CD4-positive, alpha-beta T cell treated with Interleukin-4 for 1 hour (primary cell): Measurements from ENCODE around the gene RGP1.

Experiments
- DNase-seq, 2 donors: peaks; one replicate each; pipeline ENCODE4 v3.0.0-alpha.2; 2020 to 2022

The RGP1 gene

DNA sequence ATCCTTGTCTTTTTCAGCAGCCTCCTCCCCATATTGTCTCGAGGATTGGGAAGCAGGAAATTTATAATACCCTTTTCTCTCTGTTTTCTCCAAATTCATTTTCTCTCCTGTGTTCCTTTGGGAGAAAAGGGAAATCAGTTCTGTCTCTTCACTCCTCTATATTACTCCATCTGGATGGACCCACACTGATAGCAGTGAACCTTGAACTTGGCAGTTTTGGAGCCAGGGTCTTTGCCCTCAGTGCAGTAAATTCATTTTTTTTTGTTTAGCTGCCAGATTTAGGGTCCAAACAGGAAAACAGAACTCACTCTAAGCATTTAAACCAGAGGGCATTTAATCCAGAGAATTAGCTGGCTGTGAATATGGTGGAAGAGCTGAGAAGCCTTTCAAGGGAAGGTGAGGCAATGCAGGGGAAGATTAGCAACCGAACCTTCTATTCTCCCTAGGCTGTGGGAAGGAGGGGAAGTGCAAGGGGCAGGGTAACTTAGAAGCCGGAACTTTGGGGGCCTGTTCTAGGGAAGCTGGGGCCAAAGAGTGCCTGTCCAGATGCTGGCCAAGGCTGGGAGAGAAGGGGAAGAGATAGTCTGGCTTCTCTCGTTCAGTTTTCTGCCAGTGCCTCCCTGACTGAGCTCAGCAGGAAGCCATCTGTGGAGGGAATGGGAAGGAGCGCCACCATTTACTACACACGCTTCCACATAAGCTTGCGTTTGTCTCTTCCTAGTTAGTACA, 26.0 kb downstream of the RGP1 start:
- DNase-seq, result no peak

DNA sequence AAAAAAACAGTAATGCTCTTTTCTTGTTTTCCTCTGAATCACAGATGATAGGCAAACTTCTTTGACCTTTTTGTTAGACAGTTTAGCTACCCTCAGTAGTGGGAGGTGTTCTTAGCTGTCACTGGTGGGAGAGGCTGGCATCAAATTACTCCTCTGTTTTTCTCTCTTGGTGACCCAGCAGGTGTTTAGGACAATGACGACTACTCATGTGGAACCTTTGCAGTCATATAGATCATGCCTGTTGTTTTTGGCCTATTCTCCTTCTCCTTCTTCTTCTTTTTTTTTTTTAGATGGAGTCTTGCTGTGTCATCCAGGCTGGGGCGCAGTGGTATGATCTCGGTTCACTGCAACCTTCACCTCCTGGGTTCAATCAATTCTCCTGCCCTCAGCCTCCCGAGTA, 26.9 kb downstream of the RGP1 start:
- no peak for DNase-seq

DNA sequence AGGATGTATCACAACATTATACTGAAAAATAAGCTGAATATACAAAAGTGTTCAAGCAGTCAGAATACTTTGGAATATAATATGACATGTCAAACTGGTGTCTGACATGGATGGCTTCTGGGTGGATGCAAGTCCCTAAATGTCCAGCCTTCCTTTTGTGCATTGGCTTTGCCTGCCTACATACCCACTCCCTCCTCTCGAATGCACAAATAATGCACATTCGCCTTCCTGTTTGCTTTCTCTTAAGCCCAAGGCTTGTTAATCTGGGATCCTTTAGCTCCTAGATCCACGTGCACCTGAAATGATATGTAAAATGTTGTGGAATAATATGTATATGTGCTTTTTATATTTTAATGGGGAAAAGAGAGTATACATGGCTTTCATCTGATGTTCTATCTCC, 29.4 kb downstream of the RGP1 start:
- no peak for DNase-seq

DNA sequence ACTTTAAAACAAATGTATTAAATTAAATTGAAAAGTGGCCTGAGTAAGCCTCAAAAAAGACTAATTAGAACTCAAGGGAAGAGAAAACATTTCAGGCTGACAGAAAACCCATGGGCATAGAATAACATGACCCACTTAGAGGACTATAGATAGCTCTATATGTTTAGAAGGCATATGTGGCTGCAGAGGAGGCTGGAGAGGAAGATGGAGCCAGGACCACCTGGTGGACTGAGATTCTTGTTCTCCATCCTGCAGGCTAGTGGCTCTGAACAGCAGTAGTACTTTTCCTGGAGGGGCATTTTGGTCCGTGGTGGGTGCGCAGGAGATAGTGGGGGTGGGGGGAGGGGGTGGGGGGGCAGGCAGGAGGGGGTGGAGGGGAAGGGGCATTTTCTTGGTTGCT, 32.0 kb downstream of the RGP1 start:
- DNase-seq, result no peak

GRCh38 chr9:35783418-35783817, 34.3 kb downstream of the RGP1 start:
- DNase-seq, result no peak

GRCh38 chr9:35789541-35789940, 40.5 kb downstream of the RGP1 start:
- no peak for DNase-seq

GRCh38 chr9:35790025-35790384, 40.9 kb downstream of the RGP1 start:
- DNase-seq, result no peak

DNA sequence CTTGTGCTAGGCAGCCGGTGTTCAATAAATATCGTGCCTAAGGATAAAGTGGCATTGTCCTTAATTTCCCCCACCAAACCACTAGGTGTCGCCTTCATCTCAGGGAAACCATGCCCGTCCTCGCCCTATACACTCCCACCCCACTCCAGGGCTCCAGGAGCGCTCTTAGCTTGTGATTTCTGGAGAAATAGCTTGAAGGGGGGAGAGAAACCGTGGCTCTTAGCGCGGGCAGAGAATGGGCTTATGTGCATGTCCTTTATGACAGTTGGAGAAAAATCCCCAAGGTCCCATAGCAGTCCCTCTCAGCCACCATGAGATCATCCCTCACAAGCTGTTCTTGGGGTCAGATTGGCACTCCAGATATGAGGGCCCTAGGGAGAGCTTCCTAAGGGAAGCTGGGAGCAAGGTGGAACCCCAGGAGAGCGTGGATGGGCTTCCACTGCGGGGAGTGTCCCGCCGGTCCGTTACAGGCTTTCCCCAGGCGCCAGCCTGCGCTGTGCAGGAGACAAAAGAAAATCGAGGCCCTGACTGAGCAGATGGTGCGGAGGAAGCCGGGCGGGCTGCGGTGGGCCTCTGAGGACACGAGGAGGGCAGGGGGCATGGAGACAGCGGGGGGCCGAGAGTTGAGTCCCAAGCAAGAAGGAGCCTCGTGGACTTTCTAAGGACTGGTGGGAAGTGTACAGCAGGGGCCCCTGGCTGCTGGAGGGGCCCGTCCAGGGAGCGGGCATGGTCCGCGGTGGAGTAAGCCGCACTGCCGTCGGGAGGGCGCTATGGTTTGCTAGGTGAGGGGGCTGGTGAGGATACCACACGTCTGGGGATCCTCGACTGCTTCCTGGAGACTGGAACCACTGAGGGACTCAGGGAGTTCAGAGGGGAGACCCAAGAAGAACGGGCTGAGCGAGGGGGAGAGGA, 41.6 kb downstream of the RGP1 start:
- peak; percentile 68 to 78 for DNase-seq

DNA sequence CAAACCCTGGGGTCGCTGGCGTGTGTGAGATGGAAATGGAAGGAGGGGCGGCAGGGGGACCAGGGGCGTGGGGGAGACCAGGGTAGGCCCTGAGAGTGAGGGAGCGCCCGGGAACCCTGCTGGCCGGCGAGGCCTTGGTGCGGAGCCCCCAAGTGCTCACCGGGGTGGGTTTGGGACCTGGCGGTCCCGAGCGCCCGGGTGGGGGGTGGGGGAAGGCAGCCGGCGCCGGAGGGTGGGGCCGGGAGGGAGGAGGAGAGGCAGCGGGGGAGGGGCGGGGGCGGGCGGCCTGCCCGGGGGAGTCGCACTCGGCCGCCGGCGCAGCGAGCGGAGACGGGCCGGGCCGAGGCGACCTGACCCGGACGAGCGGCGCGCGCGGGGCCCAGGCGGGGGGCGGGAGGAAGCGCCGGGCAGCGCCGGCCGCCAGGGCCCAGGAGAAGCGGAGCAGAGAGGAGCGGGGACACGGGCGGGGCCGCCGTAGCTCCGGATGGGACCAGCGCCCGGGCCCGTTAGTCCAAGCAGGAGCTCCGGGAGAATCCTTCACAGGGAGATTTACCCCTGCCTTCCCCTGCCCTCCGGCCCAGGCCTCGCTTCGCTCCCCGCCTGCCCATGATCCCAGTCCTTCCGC, 42.3 kb downstream of the RGP1 start, which contains the start of gene NPR2:
Gene NPR2 (plus strand): TSS at position 295 of the 625 bp plus-strand sequence. CDS start 818 bp downstream, outside the sequence.
- DNase-seq, result no peak

DNA sequence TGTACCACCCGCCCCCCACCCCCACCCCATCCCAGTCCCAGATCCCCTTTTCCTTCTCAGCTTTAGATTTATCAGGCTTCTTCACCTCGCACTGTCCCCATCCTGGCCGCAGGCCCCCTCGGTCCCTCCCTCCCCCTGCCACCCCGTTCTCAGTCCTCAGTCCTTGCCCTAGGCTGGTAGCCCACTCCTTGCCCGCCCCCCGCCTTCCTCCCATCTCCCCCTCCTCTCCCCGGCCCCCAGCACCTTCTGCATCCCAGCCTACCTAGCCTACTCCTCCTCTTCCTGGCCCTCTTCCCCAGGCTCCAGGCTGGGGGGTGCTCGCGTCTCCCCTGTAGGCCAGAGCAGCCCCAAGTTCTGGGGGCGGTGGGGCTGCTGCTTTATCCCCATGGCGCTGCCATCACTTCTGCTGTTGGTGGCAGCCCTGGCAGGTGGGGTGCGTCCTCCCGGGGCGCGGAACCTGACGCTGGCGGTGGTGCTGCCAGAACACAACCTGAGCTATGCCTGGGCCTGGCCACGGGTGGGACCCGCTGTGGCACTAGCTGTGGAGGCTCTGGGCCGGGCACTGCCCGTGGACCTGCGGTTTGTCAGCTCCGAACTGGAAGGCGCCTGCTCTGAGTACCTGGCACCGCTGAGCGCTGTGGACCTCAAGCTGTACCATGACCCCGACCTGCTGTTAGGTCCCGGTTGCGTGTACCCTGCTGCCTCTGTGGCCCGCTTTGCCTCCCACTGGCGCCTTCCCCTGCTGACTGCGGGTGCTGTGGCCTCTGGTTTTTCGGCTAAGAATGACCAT, 43.1 kb downstream of the RGP1 start:
- no peak for DNase-seq

DNA sequence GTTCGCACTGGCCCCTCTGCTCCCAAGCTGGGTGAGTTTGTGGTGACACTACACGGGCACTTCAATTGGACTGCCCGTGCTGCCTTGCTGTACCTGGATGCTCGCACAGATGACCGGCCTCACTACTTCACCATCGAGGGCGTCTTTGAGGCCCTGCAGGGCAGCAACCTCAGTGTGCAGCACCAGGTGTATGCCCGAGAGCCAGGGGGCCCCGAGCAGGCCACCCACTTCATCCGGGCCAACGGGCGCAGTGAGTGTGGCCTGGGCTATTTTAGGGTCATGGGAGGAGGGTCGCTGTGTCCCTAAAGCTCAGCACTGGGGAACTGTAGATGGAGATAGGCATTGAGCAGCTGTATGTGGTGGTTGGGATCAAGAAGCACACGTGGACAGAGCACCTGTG, 43.7 kb downstream of the RGP1 start:
- no peak for DNase-seq

DNA sequence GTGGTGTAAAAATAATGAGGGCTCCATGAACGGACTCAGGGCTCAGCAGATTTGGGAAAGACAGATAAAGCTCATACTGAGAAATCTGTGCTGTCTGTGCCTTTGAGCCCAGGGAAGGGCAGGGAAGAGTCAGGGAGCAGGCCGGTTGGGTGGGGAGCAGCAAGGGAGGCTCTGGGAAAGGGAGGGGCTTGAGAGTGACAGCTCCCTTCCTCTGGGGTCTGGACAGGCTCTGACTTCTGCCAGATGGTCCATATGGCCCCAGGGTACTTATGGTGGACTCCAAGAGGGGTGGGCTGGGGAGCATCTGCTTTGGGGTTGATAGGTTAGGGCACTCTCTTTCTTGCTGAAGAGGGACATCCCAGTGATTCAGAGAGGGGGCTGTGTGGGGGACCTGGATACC, 44.4 kb downstream of the RGP1 start:
- DNase-seq, result no peak

- no peak for DNase-seq
These were observed 46.6 kb downstream of the RGP1 start for GRCh38 chr9:35795695-35796094.

DNA sequence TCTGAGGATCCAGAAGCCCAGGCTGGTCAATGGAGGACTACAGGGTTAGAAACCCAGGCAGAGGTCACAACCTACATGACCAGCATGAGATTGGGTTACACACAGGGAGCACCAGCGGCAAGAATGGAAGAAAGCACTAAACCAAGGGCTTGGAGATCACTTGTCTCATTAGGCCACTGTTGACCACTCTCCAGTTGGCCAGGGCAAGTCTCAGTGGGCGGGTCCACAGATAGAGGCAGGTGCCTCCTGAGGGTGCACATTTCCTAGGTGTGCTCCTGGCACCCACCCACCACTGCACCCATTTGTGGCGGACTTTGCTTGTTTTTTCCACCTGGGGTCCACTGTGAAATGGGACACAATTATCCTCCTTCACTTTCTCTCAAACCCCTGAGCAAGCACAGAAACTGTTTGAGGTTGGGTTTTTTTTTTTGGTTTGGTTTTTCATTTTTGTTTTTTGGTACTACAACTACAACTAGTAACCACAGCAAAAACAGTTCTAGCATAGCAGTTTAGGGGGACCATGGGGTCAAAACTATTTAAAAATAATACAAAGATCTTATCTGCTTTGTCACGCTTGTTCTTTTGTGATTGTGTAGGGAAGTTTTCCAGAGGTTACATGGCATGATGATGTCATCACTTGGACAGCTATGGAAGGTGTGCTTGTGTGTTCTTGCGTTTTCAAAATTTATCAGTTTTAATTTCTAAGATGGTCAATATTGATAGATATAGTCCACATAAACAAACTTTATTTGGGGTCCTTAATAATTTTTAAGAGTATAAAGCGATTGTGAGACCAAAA, 48.4 kb downstream of the RGP1 start:
- no peak for DNase-seq

- peak in 1 of 2 donors; percentile 12 for DNase-seq
These were observed 49.7 kb downstream of the RGP1 start for GRCh38 chr9:35798658-35799374.

DNA sequence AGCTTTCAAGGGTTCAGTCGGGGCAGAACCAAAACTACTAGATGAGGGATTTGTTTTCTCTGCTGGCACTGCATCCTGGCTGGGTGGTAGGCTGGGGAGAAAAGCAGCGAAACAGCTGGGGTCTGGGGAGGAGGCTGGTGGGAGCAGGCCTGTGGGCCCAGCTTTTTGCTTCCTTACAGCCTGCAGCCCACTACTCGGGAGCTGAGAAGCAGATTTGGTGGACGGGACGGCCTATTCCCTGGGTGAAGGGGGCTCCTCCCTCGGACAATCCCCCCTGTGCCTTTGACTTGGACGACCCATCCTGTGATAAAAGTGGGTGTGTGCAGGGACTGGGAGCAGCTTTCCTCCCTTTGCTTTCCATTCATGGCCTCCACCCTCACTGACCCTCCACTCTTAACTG, 51.4 kb downstream of the RGP1 start:
- DNase-seq, result no peak

DNA sequence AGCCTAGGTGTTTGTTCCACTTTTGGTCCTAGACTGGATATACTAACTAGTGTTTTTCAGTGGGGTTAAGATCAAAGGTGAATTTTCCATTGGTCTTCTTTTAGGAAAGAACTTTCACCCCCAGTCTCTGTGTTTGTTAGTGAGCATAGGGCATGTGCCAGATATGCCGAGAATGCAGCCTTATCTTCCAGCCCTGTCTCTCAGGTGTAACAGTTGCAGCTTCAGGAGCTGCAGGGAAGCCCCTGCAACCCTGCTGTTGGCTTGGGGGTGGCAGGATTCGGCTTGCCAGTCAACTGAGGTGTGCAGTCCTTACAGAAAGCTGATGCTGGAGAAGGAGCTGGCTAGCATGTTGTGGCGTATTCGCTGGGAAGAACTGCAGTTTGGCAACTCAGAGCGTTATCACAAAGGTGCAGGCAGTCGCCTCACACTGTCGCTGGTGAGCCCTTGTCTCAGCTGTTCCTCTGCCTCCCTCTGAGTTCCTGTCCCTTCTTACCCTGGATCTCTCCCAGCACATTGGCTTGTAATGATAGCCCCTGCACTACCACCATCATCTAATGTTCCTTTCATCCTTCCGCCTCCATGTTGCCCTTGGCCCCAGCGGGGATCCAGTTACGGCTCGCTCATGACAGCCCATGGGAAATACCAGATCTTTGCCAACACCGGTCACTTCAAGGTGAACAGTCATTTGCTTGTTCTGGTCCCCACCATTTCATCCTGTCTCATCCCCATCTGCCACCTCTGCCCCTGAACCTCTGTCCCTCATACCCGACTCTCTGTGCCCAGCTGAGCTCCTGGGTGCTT, 52.4 kb downstream of the RGP1 start:
- DNase-seq, result no peak

DNA sequence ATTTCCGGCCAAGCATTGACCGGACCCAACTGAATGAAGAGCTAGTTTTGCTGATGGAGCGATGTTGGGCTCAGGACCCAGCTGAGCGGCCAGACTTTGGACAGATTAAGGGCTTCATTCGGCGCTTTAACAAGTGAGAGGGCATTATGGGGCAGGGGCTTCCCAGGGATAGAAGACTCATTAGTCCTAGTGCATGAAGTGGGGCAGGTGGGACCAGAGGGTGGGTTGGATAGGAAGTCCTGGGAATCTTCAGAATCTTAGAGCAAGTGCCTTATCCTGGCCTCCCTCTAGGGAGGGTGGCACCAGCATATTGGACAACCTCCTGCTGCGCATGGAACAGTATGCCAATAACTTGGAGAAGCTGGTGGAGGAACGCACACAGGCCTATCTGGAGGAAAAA, 57.0 kb downstream of the RGP1 start:
- no peak for DNase-seq
